Stomach (tissue), 9 donors: ENCODE data around the gene CTRB2. TPM values are rescaled to one million over a fixed set of nuclear protein-coding genes. Genes with fewer than 3 reads are reported as not detected.
A peak's percentile ranks its signal among the peaks of the same experiment; 100 is the strongest.

Experiments
- DNase-seq, 2 donors: peaks; one replicate each; pipeline versions ENCODE4 v3.0.0 to v3.0.0-alpha.2; 2013 to 2019
- H3K27ac ChIP-seq, 5 donors: fragments of 200-600 bp in 4 of 5; sonication (generic) in 4 of 5; one replicate each; pipeline ENCODE4 v1.5.1; 2013 to 2019; ENCODE audit warnings: mild to moderate bottlenecking in 1 of 5, moderate library complexity in 1 of 5
- H3K27me3 ChIP-seq, 3 donors: fragments of 200-600 bp; sonication (generic); one replicate each; pipeline ENCODE4 v1.5.1; 2017 to 2019; ENCODE audit warnings: mixed run types in 1 of 3
- H3K36me3 ChIP-seq, 4 donors: fragments of 200-600 bp; sonication (generic); 1 replicate in 3 of 4; 2 replicates in 1 of 4; pipeline ENCODE4 v1.5.1; 2016 to 2019
- H3K4me1 ChIP-seq, 4 donors: fragments of 200-600 bp; sonication (generic); one replicate each; pipeline ENCODE4 v1.5.1; 2016 to 2019
- H3K4me3 ChIP-seq, 4 donors: fragments of 200-600 bp; sonication (generic) in 3 of 4; one replicate each; pipeline ENCODE4 v1.5.1; 2016 to 2019; ENCODE audit warnings: mild to moderate bottlenecking in 1 of 4
- H3K9me3 ChIP-seq, 4 donors: fragments of 200-600 bp; sonication (generic); one replicate each; pipeline ENCODE4 v1.5.1; 2016 to 2019
- CTCF ChIP-seq, 7 experiments: fragments of 450-650 bp in 4 of 7; fragments of 200-600 bp in 3 of 7; sonication (generic) in 3 of 7; IDR thresholded peaks; one replicate each; pipeline ENCODE4 v1.5.1; 2016 to 2019; ENCODE audit warnings: antibody characterized with exemption in 7 of 7, control low read depth in 2 of 7, mild to moderate bottlenecking in 1 of 7
- EP300 ChIP-seq: sonication (generic); formaldehyde crosslinking; IDR thresholded peaks from one replicate; pipeline ENCODE4 v1.6.1; 2017; ENCODE audit warnings: antibody characterized with exemption
- POLR2A ChIP-seq, 4 donors: fragments of 450-650 bp; IDR thresholded peaks; one replicate each; pipeline ENCODE4 v1.6.1; 2016; ENCODE audit warnings: antibody characterized with exemption in 4 of 4, control low read depth in 2 of 4, mild to moderate bottlenecking in 1 of 4, moderate library complexity in 1 of 4
- POLR2AphosphoS5 ChIP-seq, 3 donors: sonication (generic); formaldehyde crosslinking; IDR thresholded peaks; one replicate each; pipeline ENCODE4 v1.6.1; 2016; ENCODE audit warnings: antibody characterized with exemption in 3 of 3
- WGBS, 5 donors: extraction: QIAGEN DNeasy Blood & Tissue Kit in 3 of 5; methylation state at CpG; one replicate each; pipeline versions ENCODE4 v1.1.5 to v1.1.7; 2013 to 2018; 5-methylcytosine and 5-hydroxymethylcytosine counted together
- intact Hi-C: fragments of 100-400 bp; cut with DNase I; formaldehyde crosslinking; loops from one replicate; pipeline ENCODE4 v1.15.1; 2023; ENCODE audit warnings: low total_unique reads
- polyA plus RNA-seq, 3 donors: library from polyadenylated mRNA; stranded (reverse); fragments of 200-250 nt; gene quantifications; one replicate each; pipeline ENCODE4 v1.2.3, GENCODE V29; 2013
- total RNA-seq, 5 donors: library from RNA; depleted of rRNA; stranded (reverse); fragments of >200 nt; gene quantifications; one replicate each; pipeline versions ENCODE4 v1.1.0 to v1.2.3, GENCODE V29; 2014 to 2016
- donor health status: healthy with polysubstance abuse.
- donor health status: Bipolar disorder and iron deficiency.
- donor health status: healthy.

Gene CTRB2
- total and polyA plus RNA-seq, 8 donors, result 2.7 to 26.6 (median 4.0) TPM; not detected in 5

DNA sequence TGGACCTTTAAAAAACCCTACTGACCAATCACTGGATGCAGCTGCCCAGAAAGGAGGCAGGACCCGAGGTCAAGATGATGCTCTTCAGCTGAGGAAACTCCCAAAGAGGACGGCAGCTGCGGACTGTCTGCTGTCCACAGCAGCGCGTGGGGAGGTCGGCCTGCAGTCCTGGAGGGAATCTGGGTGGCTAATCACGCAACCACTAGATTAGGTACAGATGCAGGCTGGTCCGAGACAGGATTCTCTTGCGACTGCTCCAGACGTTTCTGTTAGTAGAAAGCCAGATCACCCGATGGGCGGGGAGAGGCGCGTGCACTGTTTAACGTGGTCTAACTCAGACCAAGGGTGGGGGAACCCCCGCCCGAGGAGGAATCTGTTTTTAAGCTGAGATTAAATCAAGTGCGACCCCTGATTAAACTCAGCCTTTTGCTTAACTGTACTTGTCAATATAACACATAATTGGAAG lies 8.8 kb downstream of the CTRB2 start:
- 14 to 28% (median 23%) methylated on average over 18 of the region's 18 CpGs for WGBS, 5 donors

GRCh38 chr16:75197522-75198134 lies 9.3 kb downstream of the CTRB2 start:
- peaks cover 0 to 43% (median 12%) of the 10 kb centered on the region in 3 donors for H3K27me3 ChIP-seq
- intact Hi-C loops, result no loop called here
- H3K36me3 ChIP-seq, result no peaks in the 10 kb centered on the region
- TF ChIP-seq POLR2AphosphoS5 (IDR thresholded peaks at IDR 0.05), result no peak
- no peak for TF ChIP-seq POLR2A (IDR thresholded peaks at IDR 0.05)
- no peak for TF ChIP-seq CTCF (IDR thresholded peaks at IDR 0.05)
- TF ChIP-seq EP300, result no peak
- H3K9me3 ChIP-seq, result no peaks in the 10 kb centered on the region
- peaks cover 0 to 14% (median 7%) of the 10 kb centered on the region in 4 donors for H3K4me1 ChIP-seq
- H3K4me3 ChIP-seq, result no peak overlapping the region
- 49 to 59% (median 54%) methylated on average over 14 of the region's 14 CpGs for WGBS, 5 donors
- DNase-seq, result peak in 1 of 2 donors; percentile 8
- H3K27ac ChIP-seq, result no peak overlapping the region

More for the DNA sequence above, 8.8 kb downstream of the CTRB2 start:
- no peak overlapping the region for H3K4me3 ChIP-seq
- H3K36me3 ChIP-seq, result no peaks in the 10 kb centered on the region
- TF ChIP-seq POLR2AphosphoS5 (IDR thresholded peaks at IDR 0.05), result no peak
- TF ChIP-seq CTCF (IDR thresholded peaks at IDR 0.05), result no peak
- TF ChIP-seq EP300, result no peak
- peaks cover 0 to 14% (median 7%) of the 10 kb centered on the region in 4 donors for H3K4me1 ChIP-seq
- DNase-seq, result peak; percentile 24 to 57
- H3K27me3 ChIP-seq, result peaks cover 0 to 43% (median 12%) of the 10 kb centered on the region in 3 donors
- no peak overlapping the region for H3K27ac ChIP-seq
- H3K9me3 ChIP-seq, result no peaks in the 10 kb centered on the region
- intact Hi-C loops, result no loop called here

- H3K27ac ChIP-seq, result no peak overlapping the region
- H3K9me3 ChIP-seq, result no peaks in the 10 kb centered on the region
- no peak overlapping the region for H3K4me3 ChIP-seq
- intact Hi-C loops, result no loop called here
- peaks cover 0 to 43% (median 12%) of the 10 kb centered on the region in 3 donors for H3K27me3 ChIP-seq
- H3K36me3 ChIP-seq, result no peaks in the 10 kb centered on the region
- 70 to 78% (median 75%) methylated on average over 6 to 9 of the region's 9 CpGs for WGBS, 5 donors
- peaks cover 0 to 14% (median 7%) of the 10 kb centered on the region in 4 donors for H3K4me1 ChIP-seq
- no peak for TF ChIP-seq POLR2A (IDR thresholded peaks at IDR 0.05)
- DNase-seq, result peak in 1 of 2 donors; percentile 5
Observed at GRCh38 chr16:75196836-75197235, 10.1 kb downstream of the CTRB2 start.

DNA sequence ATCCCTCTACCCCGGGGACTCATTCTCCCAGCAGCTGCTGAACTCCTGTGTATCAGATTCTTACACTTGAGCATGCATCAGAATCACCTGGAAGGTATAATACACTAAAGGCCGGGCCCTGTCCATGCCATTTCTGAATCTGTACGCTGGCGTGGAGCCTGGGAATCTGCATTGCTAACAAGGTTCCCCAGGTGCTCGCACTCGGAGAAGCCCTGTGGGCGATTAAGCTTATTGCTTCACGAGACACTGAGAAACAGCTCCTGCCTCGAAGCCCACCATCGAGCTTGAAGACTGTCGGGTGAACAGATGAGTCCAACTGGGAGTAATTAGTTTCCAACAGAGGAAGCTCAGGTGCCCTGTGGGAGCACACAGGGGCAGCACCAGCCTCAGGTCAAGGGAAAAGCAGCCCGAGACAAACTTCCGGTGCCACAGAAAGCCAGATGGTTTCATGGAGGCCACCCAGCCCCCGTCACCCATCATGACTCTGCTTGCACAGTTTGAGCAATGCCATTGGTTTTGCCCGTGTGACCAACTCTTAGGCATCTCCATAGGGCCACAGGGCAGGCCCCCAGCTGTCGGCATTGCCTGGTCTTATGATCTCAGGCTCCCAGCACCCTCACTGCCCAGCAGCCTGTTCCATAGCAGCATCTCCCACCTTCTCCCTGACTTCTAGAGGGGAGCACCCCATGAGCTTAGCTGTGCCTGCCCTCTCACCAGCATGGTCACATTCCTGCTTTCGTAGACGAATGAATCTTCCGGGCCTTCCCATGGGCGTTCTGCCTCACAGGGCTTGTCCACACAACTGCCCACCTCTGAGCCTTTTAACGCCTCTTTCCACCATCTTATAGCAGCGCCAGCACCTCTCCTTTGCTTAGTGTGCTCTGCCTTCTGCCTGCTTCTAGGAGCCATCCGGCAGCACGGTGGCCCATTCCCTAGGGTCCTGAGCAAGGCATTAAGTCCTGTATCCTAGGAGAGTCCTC lies 10.9 kb downstream of the CTRB2 start:
- 81 to 86% (median 84%) methylated on average over 24 of the region's 24 CpGs for WGBS, 5 donors
- peaks cover 0 to 41% (median 12%) of the 10 kb centered on the region in 3 donors for H3K27me3 ChIP-seq
- H3K27ac ChIP-seq, result no peak overlapping the region
- no peaks in the 10 kb centered on the region for H3K36me3 ChIP-seq
- no peaks in the 10 kb centered on the region for H3K9me3 ChIP-seq
- peak in 1 of 2 donors; percentile 22 for DNase-seq
- intact Hi-C loops, result no loop called here
- H3K4me3 ChIP-seq, result no peak overlapping the region
- peaks cover 0 to 14% (median 7%) of the 10 kb centered on the region in 4 donors for H3K4me1 ChIP-seq
- no peak for TF ChIP-seq CTCF (IDR thresholded peaks at IDR 0.05)
- no peak for TF ChIP-seq POLR2AphosphoS5 (IDR thresholded peaks at IDR 0.05)
- TF ChIP-seq POLR2A (IDR thresholded peaks at IDR 0.05), result no peak
- no peak for TF ChIP-seq EP300
